ENCODE results near the gene DDX10. TPM values are rescaled to one million over a fixed set of nuclear protein-coding genes. Genes with fewer than 3 reads are reported as not detected.

Gene DDX10
- total RNA-seq, 1 experiment from 2014 or later, result 48.3 TPM

DNA sequence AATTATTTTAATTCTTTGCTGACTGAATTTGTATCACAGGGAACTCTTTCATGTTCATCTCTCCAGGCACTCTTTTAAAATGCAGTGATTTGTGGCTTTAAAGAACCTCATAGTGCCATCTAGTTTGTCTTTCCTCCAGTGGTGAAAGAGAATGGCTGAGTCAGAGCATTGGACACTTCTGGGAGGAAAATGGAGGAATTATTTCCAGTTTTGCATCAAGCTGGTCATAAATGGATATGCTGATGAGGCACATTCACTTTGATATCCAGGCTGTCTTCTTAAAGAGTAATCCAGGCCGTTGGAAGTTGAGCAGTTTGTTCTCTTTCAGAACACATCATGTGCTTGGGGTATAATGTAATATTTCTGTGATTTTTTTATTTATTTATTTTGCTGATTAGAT, 273.7 kb downstream of the DDX10 start:
- no peaks in the 10 kb centered on the region for H3K9me3 ChIP-seq (ENCODE audit: control insufficient read depth, low read depth, low read length)
- H2BK120ac ChIP-seq (ENCODE audit: low read depth, low read length, poor library complexity, severe bottlenecking), result no peak overlapping the region
- H3K27me3 ChIP-seq (ENCODE audit: insufficient read depth, low read length), result no peaks in the 10 kb centered on the region
- H4K8ac ChIP-seq (replicated peaks; ENCODE audit: insufficient read length, low read depth, low read length), result no peak overlapping the region
- Mint-ChIP-seq H3K27me3 (ENCODE audit: low read depth) (no peaks in the 10 kb centered on the region), H3K27ac (no peak overlapping the region), H3K4me1 (peaks cover 8 to 9% of the 10 kb centered on the region in 2 experiments), H3K9me3 (no peaks in the 10 kb centered on the region), H3K4me3 (no peak overlapping the region), H3K36me3 (ENCODE audit: insufficient read depth in 1 of 3, low read depth in 3 of 3) (peaks cover 0 to 15% (median 12%) of the 10 kb centered on the region in 3 experiments; a peak in 4 of 7 replicates)
- no peak overlapping the region for H2AFZ ChIP-seq (ENCODE audit: low read length)
- H2BK15ac ChIP-seq (ENCODE audit: low read depth, low read length), result no peak overlapping the region
- H2BK12ac ChIP-seq (ENCODE audit: insufficient read length, low read depth, low read length), result no peak overlapping the region
- no peak overlapping the region for H4K5ac ChIP-seq (ENCODE audit: insufficient read length, low read depth, low read length)
- no peak overlapping the region for H2BK5ac ChIP-seq (ENCODE audit: insufficient read length, low read length)
- no peak overlapping the region for H3K23ac ChIP-seq (ENCODE audit: insufficient read length, low read depth, low read length)
- H3K23me2 ChIP-seq (ENCODE audit: insufficient read length, low read depth, low read length, poor library complexity, severe bottlenecking), result no peaks in the 10 kb centered on the region
- H3K79me1 ChIP-seq (ENCODE audit: insufficient read depth, low read depth, low read length, poor library complexity, severe bottlenecking), result no peaks in the 10 kb centered on the region
- no peak overlapping the region for H3K4me2 ChIP-seq (ENCODE audit: insufficient read depth, insufficient read length, low read length)
- no peak overlapping the region for H4K91ac ChIP-seq (ENCODE audit: insufficient read length, low read depth, low read length)
- H3K27ac ChIP-seq (ENCODE audit: insufficient read length, low read depth, low read length), result no peak overlapping the region
- H3K14ac ChIP-seq (ENCODE audit: insufficient read depth, low read length), result no peak overlapping the region
- TF ChIP-seq CTCF (conservative IDR thresholded peaks at IDR 0.05), result no peak
- H3K9ac ChIP-seq (ENCODE audit: extremely low read depth, insufficient read length, low read length), result no peak overlapping the region
- peaks cover 7% of the 10 kb centered on the region; the same call in 1 of the 2 replicates for H3K4me1 ChIP-seq (ENCODE audit: insufficient read depth, low read length)
- H3K18ac ChIP-seq (ENCODE audit: insufficient read length, low read depth, low read length), result no peak overlapping the region
- no peaks in the 10 kb centered on the region for H4K20me1 ChIP-seq (ENCODE audit: control insufficient read depth, insufficient read depth, insufficient read length)
- WGBS (ENCODE audit: extremely low coverage, insufficient read length, low lambda C conversion rate), result no CpG with 5 or more reads among the region's 1 CpG
- H3K4ac ChIP-seq (ENCODE audit: low read depth, low read length), result no peak overlapping the region
- H3K79me2 ChIP-seq (ENCODE audit: insufficient read depth, low read length), result no peaks in the 10 kb centered on the region
- no peak overlapping the region for H3K56ac ChIP-seq (ENCODE audit: insufficient read length, low read depth, low read length)
- no peak for DNase-seq
- no peak overlapping the region for H2AK5ac ChIP-seq (ENCODE audit: insufficient read length, low read length)
- no peak overlapping the region for H3T11ph ChIP-seq (ENCODE audit: low read length)
- no peak overlapping the region for H2BK20ac ChIP-seq (ENCODE audit: low read depth, low read length, poor library complexity, severe bottlenecking)
